ENCODE results near the gene KRT1. TPM values are rescaled to one million over a fixed set of nuclear protein-coding genes. Genes with fewer than 3 reads are reported as not detected.

KRT1 gene
- not detected in 2 replicates for polyA plus RNA-seq (2011; rRNA removed)
- polyA plus RNA-seq (2012; cell fraction: cytosol; rRNA removed) = not detected in 2 replicates
- polyA plus RNA-seq (2012; cell fraction: nucleus; rRNA removed) = not detected in 2 replicates
- polyA plus RNA-seq (2017; fragmentation: RNase III; extraction: RNeasy Plus Mini Kit Qiagen cat#74134 plus additional on column Dnase treatment) = not detected in 3 replicates
- polyA minus RNA-seq (2011; rRNA and poly(A)+ RNA removed) = not detected in 2 replicates

DNA sequence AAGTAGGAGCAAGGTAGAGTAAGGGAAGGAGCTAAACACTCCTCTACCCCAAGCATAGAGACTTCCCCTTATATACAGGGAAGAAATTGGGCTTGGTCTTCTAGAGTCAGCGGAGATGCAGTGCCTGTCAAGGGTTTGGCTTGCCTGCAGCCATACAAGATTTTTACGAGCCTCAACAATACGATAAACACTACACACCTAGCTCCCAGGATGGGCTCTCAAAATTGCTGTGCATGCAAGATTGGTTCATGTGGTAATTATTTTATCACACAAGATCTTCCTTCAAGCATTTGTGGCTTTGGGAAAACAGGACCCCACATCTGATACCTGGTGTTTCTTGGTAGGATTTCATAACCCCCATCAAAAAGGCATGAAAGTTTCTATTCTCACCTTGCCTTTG is at the start of gene KRT1:
TSS of gene KRT1 (minus strand) at position 45 of the 400 bp plus-strand sequence. CDS start 59 bp downstream, outside the sequence.
- 50% methylated on average over 3 of the region's 3 CpGs for WGBS (ENCODE audit: missing lambda C conversion rate)
- Histone ChIP-seq H3K4me1 (no peaks in the 10 kb centered on the region), H3K27ac (no peak within 1 kb of the TSS), H3K4me2 (no peak within 1 kb of the TSS), H3K4me3 (no peak within 1 kb of the TSS), H3K9me3 (no peaks in the 10 kb centered on the region)
- TF ChIP-seq BHLHE40 (IDR thresholded peaks at IDR 0.05; ENCODE audit: low read depth, low read length) = no peak
- TF ChIP-seq, protein P1, sequence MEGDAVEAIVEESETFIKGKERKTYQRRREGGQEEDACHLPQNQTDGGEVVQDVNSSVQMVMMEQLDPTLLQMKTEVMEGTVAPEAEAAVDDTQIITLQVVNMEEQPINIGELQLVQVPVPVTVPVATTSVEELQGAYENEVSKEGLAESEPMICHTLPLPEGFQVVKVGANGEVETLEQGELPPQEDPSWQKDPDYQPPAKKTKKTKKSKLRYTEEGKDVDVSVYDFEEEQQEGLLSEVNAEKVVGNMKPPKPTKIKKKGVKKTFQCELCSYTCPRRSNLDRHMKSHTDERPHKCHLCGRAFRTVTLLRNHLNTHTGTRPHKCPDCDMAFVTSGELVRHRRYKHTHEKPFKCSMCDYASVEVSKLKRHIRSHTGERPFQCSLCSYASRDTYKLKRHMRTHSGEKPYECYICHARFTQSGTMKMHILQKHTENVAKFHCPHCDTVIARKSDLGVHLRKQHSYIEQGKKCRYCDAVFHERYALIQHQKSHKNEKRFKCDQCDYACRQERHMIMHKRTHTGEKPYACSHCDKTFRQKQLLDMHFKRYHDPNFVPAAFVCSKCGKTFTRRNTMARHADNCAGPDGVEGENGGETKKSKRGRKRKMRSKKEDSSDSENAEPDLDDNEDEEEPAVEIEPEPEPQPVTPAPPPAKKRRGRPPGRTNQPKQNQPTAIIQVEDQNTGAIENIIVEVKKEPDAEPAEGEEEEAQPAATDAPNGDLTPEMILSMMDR (IDR thresholded peaks at IDR 0.05) = no peak
- no peak for TF ChIP-seq NR3C1 (IDR thresholded peaks at IDR 0.05)
- TF ChIP-seq RFX5 (IDR thresholded peaks at IDR 0.05) = no peak
- peak; percentile 61 for TF ChIP-seq MAFK (IDR thresholded peaks at IDR 0.05; ENCODE audit: partially characterized antibody)
- ChIA-PET CTCF (interaction anchor here (0.8 kb wide), 1 partner anchor 97 kb away, joined by 3 read pairs; no protein-coding TSS in a partner anchor), POLR2A (no interaction called here)
- ATAC-seq = no peak
- no peak for DNase-seq (ENCODE audit: low read depth in 1 of 2, low spot score in 1 of 2)
- FAIRE-seq = no peak

DNA sequence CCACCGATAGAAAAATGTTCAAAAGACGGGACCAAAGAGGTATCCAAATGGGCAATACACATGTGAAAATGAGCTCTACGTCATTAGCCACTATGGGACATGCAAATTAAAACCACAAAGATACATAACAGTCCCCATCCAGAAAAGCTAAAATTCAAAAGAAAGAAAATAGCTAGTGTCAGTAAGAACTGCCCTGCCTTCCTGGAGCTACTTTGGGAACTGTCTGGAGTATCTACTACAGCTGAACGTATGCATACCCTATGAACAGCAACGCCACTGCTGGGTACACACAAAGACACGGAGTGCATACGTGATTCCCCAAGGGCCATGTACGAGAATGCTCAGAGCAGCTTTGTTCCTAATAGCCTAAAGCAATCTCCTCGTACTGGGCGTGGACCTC is 48.9 kb upstream of the KRT1 start:
- no peaks in the 10 kb centered on the region for H3K4me1 ChIP-seq
- no peak overlapping the region for H3K4me2 ChIP-seq
- DNase-seq (ENCODE audit: low read depth in 1 of 2, low spot score in 1 of 2) (no peak), FAIRE-seq (no peak), ATAC-seq (no peak)
- TF ChIP-seq ESRRA (IDR thresholded peaks at IDR 0.05; ENCODE audit: borderline replicate concordance, low read length) (no peak), MAZ (IDR thresholded peaks at IDR 0.05; ENCODE audit: borderline replicate concordance, low read depth, low read length) (no peak), RAD21 (conservative IDR thresholded peaks at IDR 0.05 in 1 of 2, IDR thresholded peaks at IDR 0.05 in 1 of 2) (no peak), POLR2A (IDR thresholded peaks at IDR 0.05; ENCODE audit: low read length) (no peak), ZNF302 (CRISPR knock-in tag; IDR thresholded peaks at IDR 0.05) (no peak), MYC (IDR thresholded peaks at IDR 0.05; ENCODE audit: borderline replicate concordance, low read length) (no peak), EHF (CRISPR knock-in tag; IDR thresholded peaks at IDR 0.05) (no peak), JUN (IDR thresholded peaks at IDR 0.05) (no peak)
- TF ChIP-seq, protein P2, sequence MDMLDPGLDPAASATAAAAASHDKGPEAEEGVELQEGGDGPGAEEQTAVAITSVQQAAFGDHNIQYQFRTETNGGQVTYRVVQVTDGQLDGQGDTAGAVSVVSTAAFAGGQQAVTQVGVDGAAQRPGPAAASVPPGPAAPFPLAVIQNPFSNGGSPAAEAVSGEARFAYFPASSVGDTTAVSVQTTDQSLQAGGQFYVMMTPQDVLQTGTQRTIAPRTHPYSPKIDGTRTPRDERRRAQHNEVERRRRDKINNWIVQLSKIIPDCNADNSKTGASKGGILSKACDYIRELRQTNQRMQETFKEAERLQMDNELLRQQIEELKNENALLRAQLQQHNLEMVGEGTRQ (IDR thresholded peaks at IDR 0.05) = no peak
- TF ChIP-seq, protein P3, sequence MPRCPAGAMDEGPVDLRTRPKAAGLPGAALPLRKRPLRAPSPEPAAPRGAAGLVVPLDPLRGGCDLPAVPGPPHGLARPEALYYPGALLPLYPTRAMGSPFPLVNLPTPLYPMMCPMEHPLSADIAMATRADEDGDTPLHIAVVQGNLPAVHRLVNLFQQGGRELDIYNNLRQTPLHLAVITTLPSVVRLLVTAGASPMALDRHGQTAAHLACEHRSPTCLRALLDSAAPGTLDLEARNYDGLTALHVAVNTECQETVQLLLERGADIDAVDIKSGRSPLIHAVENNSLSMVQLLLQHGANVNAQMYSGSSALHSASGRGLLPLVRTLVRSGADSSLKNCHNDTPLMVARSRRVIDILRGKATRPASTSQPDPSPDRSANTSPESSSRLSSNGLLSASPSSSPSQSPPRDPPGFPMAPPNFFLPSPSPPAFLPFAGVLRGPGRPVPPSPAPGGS (IDR thresholded peaks at IDR 0.05) = no peak
- H3K27ac ChIP-seq = no peak overlapping the region
- POLR2A ChIA-PET = no interaction called here
- CTCF ChIA-PET = interaction anchor here (1.0 to 1.4 kb wide), 5 partner anchors 10 to 150 kb away, joined by 3 to 4 read pairs (median 3); no protein-coding TSS in a partner anchor
- no peaks in the 10 kb centered on the region for H3K9me3 ChIP-seq
- H3K4me3 ChIP-seq = no peak overlapping the region
- 50% methylated on average over 10 of the region's 10 CpGs for WGBS (ENCODE audit: missing lambda C conversion rate)

DNA sequence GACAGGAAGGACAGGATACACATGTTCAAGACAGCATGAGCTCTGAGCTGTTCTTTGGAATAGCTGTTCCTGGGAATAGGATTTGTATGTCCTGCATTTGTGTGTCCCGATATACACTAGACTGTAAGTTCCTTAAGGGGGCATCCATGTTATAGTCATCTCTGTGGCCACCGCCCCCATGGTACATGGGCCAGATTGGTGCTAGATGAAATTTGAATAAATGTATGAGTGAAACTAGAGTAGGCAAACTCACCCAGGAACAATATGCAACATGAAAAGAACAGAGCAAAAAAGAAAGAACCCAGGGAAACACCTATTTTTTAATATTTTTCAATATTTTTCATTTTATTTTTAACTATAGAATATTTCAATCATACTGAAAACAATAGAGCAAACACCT is 48.2 kb upstream of the KRT1 start:
- Histone ChIP-seq H3K27ac (no peak overlapping the region), H3K9me3 (no peaks in the 10 kb centered on the region), H3K4me2 (no peak overlapping the region), H3K4me3 (no peak overlapping the region), H3K4me1 (no peaks in the 10 kb centered on the region)
- ChIA-PET POLR2A (no interaction called here), CTCF (interaction anchor here (1.3 to 1.4 kb wide), 2 partner anchors 9 to 17 kb away, joined by 3 to 4 read pairs; no protein-coding TSS in a partner anchor)
- no peak for DNase-seq (ENCODE audit: low read depth in 1 of 2, low spot score in 1 of 2)
- FAIRE-seq = no peak
- 67% methylated on average over 2 of the region's 2 CpGs for WGBS (ENCODE audit: missing lambda C conversion rate)
- ATAC-seq = no peak
- TF ChIP-seq ZSCAN20 (CRISPR knock-in tag; IDR thresholded peaks at IDR 0.05) = no peak
- TF ChIP-seq POLR2A (IDR thresholded peaks at IDR 0.05; ENCODE audit: low read length) = no peak
- no peak for TF ChIP-seq SMC3 (IDR thresholded peaks at IDR 0.05)
- no peak for TF ChIP-seq HOXA7 (CRISPR knock-in tag; IDR thresholded peaks at IDR 0.05)
- no peak for TF ChIP-seq ESRRA (IDR thresholded peaks at IDR 0.05; ENCODE audit: borderline replicate concordance, low read length)
- TF ChIP-seq, protein P4, sequence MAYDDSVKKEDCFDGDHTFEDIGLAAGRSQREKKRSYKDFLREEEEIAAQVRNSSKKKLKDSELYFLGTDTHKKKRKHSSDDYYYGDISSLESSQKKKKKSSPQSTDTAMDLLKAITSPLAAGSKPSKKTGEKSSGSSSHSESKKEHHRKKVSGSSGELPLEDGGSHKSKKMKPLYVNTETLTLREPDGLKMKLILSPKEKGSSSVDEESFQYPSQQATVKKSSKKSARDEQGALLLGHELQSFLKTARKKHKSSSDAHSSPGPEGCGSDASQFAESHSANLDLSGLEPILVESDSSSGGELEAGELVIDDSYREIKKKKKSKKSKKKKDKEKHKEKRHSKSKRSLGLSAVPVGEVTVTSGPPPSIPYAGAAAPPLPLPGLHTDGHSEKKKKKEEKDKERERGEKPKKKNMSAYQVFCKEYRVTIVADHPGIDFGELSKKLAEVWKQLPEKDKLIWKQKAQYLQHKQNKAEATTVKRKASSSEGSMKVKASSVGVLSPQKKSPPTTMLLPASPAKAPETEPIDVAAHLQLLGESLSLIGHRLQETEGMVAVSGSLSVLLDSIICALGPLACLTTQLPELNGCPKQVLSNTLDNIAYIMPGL (CRISPR knock-in tag; IDR thresholded peaks at IDR 0.05; ENCODE audit: borderline replicate concordance) = no peak
- TF ChIP-seq, protein P1 (IDR thresholded peaks at IDR 0.05) = no peak
- TF ChIP-seq, protein P5, sequence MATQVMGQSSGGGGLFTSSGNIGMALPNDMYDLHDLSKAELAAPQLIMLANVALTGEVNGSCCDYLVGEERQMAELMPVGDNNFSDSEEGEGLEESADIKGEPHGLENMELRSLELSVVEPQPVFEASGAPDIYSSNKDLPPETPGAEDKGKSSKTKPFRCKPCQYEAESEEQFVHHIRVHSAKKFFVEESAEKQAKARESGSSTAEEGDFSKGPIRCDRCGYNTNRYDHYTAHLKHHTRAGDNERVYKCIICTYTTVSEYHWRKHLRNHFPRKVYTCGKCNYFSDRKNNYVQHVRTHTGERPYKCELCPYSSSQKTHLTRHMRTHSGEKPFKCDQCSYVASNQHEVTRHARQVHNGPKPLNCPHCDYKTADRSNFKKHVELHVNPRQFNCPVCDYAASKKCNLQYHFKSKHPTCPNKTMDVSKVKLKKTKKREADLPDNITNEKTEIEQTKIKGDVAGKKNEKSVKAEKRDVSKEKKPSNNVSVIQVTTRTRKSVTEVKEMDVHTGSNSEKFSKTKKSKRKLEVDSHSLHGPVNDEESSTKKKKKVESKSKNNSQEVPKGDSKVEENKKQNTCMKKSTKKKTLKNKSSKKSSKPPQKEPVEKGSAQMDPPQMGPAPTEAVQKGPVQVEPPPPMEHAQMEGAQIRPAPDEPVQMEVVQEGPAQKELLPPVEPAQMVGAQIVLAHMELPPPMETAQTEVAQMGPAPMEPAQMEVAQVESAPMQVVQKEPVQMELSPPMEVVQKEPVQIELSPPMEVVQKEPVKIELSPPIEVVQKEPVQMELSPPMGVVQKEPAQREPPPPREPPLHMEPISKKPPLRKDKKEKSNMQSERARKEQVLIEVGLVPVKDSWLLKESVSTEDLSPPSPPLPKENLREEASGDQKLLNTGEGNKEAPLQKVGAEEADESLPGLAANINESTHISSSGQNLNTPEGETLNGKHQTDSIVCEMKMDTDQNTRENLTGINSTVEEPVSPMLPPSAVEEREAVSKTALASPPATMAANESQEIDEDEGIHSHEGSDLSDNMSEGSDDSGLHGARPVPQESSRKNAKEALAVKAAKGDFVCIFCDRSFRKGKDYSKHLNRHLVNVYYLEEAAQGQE (IDR thresholded peaks at IDR 0.05) = no peak
